Loucy (cell line): ENCODE measurements around the gene VAV1.

Source experiments
- EZH2phosphoT487 ChIP-seq: fragments of 200-600 bp; IDR thresholded peaks from 2 replicates; pipeline ENCODE4 v1.6.1; 2018; ENCODE audit warnings: antibody characterized with exemption, mild to moderate bottlenecking, moderate library complexity, borderline replicate concordance
- TF ChIP-seq, protein P1 (sequence below): fragments of 200-600 bp; sonication (generic); conservative IDR thresholded peaks from 2 replicates; pipeline ENCODE4 v1.5.1; 2014; ENCODE audit warnings: mild to moderate bottlenecking, antibody characterized with exemption, low read length

DNA sequence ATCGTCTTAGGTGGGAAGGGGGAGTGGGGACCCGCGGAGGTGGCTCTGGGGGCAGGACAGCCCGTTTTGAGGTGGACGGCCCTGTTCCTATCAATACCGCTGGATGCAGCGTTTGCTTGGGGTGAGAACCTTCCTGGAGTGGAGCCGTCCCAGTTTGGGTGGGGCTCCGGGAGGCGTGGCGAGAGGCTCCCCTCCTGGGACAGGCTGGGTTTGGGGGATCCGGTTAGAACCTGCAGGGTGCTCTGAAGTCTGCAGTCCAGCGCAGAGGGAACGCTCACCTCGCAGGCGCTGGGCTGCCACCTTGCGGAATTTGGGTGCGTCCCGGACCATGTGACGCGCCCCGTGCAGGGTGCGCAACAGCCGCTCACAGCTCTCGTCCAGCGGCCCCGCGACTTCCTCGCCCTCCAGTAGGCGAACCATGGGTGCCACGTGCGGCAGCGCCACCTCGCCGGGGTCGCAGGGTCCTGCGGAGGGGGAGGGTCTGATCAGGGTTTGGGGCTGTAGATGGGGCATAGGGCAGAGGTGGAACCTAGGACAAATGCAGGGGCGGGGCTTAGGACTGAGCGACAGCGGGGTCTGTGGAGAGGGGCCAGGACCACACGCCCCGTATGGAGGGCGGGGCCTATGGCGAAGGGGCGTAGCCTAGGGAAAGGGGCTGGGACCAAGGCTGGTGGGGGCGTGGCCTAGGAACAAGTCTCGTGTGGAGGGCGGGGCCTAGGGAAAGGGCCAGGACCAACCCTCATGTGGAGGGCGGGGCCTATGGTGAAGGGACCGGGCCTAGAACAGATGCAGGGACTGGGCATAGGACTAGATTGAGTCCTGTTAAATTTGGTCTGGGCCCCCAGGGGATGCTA is 19.1 kb upstream of the VAV1 start:
- TF ChIP-seq, protein P1, sequence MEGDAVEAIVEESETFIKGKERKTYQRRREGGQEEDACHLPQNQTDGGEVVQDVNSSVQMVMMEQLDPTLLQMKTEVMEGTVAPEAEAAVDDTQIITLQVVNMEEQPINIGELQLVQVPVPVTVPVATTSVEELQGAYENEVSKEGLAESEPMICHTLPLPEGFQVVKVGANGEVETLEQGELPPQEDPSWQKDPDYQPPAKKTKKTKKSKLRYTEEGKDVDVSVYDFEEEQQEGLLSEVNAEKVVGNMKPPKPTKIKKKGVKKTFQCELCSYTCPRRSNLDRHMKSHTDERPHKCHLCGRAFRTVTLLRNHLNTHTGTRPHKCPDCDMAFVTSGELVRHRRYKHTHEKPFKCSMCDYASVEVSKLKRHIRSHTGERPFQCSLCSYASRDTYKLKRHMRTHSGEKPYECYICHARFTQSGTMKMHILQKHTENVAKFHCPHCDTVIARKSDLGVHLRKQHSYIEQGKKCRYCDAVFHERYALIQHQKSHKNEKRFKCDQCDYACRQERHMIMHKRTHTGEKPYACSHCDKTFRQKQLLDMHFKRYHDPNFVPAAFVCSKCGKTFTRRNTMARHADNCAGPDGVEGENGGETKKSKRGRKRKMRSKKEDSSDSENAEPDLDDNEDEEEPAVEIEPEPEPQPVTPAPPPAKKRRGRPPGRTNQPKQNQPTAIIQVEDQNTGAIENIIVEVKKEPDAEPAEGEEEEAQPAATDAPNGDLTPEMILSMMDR, result no peak
- TF ChIP-seq EZH2phosphoT487, result no peak
